Measurements from ENCODE around the gene ETHE1.

The ETHE1 gene

GRCh38 chr19:43467730-43468129, 59.3 kb downstream of the ETHE1 start:
- no peak overlapping the region for H3K9ac ChIP-seq (ENCODE audit: low read depth, low read length)
- H3K4me3 ChIP-seq (ENCODE audit: low read length) = no peak overlapping the region

DNA sequence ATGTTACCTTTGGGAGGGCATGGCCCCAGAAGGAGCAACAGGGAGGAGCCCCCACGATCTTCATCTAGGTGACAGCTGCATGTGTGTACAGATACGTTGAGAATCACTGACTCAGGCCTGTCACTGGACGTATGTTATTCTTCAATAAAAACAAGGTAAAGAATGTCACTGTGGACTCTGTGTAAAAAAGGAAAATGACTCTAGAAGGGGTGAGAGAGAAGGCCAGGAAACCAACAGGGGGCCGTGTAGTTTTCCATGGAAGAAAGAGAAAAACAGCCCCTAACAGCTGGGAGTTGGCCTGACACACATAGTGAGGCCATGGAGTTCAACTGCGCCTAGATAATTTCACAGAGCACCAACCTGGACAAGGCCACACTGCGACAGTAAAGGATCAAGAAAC, 59.7 kb downstream of the ETHE1 start:
- no peak overlapping the region for H3K4me3 ChIP-seq (ENCODE audit: low read length)
- no peak overlapping the region for H3K4me2 ChIP-seq (ENCODE audit: low read length)
- H3K36me3 ChIP-seq (ENCODE audit: insufficient read depth, low read length) = no peaks in the 10 kb centered on the region
- peaks cover 5% of the 10 kb centered on the region for H3K27me3 ChIP-seq (ENCODE audit: control insufficient read depth, insufficient read depth, low read length)
- no peaks in the 10 kb centered on the region for H3K9me3 ChIP-seq (replicated peaks; ENCODE audit: low read length)
- H3K9ac ChIP-seq (ENCODE audit: low read depth, low read length) = no peak overlapping the region
- peaks cover 18% of the 10 kb centered on the region for H3K4me1 ChIP-seq (ENCODE audit: control insufficient read depth, insufficient read depth, low read length)

More at GRCh38 chr19:43467730-43468129, 59.3 kb downstream of the ETHE1 start:
- Histone ChIP-seq H3K4me1 (ENCODE audit: control insufficient read depth, insufficient read depth, low read length) (peaks cover 18% of the 10 kb centered on the region), H3K9me3 (replicated peaks; ENCODE audit: low read length) (no peaks in the 10 kb centered on the region), H3K27me3 (ENCODE audit: control insufficient read depth, insufficient read depth, low read length) (peaks cover 4% of the 10 kb centered on the region), H3K36me3 (ENCODE audit: insufficient read depth, low read length) (no peaks in the 10 kb centered on the region), H3K4me2 (ENCODE audit: low read length) (no peak overlapping the region)

DNA sequence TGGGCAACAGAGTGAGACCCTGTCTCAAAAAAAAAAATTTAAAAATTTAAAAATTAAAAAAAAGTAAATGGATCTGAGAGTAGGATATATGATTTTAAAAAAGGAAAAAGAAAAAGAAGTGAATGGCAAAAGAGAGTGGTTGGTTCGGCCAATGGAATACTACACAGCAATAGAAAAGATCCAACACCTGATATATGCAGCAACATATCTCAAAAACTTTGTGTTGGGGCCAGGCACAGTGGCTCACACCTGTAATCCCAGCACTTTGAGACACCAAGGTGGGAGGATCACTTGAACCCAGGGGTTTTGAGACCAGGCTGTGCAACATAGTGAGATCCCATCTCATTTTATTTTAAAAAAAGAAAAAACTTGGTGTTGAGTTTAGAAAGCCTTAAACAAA, 60.2 kb downstream of the ETHE1 start:
- Histone ChIP-seq H3K4me3 (ENCODE audit: low read length) (no peak overlapping the region), H3K9ac (ENCODE audit: low read depth, low read length) (no peak overlapping the region), H3K27me3 (ENCODE audit: control insufficient read depth, insufficient read depth, low read length) (peaks cover 8% of the 10 kb centered on the region), H3K4me2 (ENCODE audit: low read length) (no peak overlapping the region), H3K4me1 (ENCODE audit: control insufficient read depth, insufficient read depth, low read length) (peaks cover 18% of the 10 kb centered on the region), H3K9me3 (replicated peaks; ENCODE audit: low read length) (no peaks in the 10 kb centered on the region), H3K36me3 (ENCODE audit: insufficient read depth, low read length) (no peaks in the 10 kb centered on the region)

DNA sequence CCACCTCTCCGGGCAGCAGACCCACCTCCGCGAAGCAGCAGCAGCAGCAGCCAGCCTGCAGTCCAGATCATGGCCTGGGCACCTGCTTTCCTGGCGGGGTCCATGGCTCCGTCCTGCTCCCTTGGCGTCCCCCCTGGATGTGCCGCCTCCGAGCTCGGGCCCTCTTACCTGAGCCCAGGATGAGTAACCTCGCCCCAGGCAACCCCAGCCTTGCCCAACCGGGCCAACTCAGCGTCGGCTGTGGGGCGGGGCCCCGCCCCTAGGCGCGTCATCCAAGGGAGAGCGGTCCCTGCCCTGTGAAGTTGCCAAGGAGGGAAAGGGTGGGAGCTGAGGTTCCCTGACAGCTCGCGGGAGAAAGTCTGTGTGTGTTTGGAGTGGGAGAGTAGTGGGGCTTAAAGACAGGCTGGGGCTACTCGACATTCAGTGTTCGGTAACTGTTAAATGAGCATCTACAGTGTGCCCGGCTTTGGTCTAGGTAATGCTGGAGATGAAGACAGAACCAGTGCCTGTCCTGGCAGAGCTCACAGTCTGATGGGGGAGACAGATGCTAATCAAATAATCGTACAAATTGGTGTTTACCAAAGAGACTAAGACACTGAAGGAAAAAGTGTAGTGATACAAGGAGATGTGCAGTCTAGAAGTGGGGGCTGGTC, 61.4 kb downstream of the ETHE1 start, which contains the start of gene LYPD3:
Gene LYPD3, minus strand, starts transcription at position 141 of the 653 bp plus-strand sequence. Its CDS starts 37 bp downstream, at position 104.
- H3K9ac ChIP-seq (ENCODE audit: low read depth, low read length) = no peak within 1 kb of the TSS
- H3K9me3 ChIP-seq (replicated peaks; ENCODE audit: low read length) = no peaks in the 10 kb centered on the region
- peaks cover 18% of the 10 kb centered on the region for H3K4me1 ChIP-seq (ENCODE audit: control insufficient read depth, insufficient read depth, low read length)
- peak within 1 kb of the TSS; percentile 91 for H3K4me2 ChIP-seq (ENCODE audit: low read length)
- H3K27me3 ChIP-seq (ENCODE audit: control insufficient read depth, insufficient read depth, low read length) = peaks cover 15% of the 10 kb centered on the region
- no peaks in the 10 kb centered on the region for H3K36me3 ChIP-seq (ENCODE audit: insufficient read depth, low read length)
- H3K4me3 ChIP-seq (ENCODE audit: low read length) = peak within 1 kb of the TSS; percentile 93

GRCh38 chr19:43464134-43464775, 62.7 kb downstream of the ETHE1 start:
- Histone ChIP-seq H3K9ac (ENCODE audit: low read depth, low read length) (peak overlapping the region; percentile 71), H3K9me3 (replicated peaks; ENCODE audit: low read length) (no peaks in the 10 kb centered on the region), H3K36me3 (ENCODE audit: insufficient read depth, low read length) (no peaks in the 10 kb centered on the region), H3K4me2 (ENCODE audit: low read length) (peak overlapping the region; percentile 91), H3K27me3 (ENCODE audit: control insufficient read depth, insufficient read depth, low read length) (peaks cover 20% of the 10 kb centered on the region), H3K4me3 (ENCODE audit: low read length) (peak overlapping the region; percentile 93), H3K4me1 (ENCODE audit: control insufficient read depth, insufficient read depth, low read length) (peaks cover 18% of the 10 kb centered on the region)

DNA sequence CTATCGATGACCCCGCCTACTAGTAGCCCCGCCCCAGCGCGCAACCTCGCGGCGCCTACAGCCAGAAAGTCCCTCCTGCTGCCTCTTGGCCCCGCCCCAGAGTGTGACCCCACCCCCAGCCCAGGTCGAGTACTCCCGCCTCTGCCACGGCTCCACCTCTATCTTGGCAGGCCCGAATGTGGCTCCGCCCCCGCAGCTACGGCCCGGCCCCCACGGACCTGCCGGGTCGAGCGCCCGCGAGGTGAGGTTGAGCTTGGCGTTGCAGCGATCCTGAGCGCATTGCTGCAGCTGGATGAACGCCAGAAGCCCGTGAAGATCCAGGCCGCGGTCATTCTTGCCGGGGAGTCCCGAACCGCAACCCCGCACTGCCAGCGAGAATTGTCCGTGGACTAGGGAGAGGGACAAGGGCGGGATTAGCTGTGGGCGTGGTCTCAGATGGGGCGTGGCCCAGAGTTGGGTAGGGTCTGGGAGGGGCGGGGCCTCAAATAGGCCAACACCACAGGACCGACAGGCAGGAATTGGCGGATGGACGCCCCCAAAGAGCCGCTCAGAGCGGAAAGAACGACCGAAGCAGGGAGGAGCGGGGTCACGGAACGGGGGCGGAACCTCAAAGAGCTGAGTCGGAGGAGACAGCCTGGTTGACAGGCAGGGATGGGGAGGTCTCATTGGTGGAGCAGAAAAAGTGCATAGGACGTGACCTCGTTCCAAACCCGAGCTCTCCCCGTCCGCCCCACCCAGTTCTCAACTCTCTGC, 63.4 kb downstream of the ETHE1 start:
- peaks cover 18% of the 10 kb centered on the region for H3K4me1 ChIP-seq (ENCODE audit: control insufficient read depth, insufficient read depth, low read length)
- peak overlapping the region; percentile 93 for H3K4me3 ChIP-seq (ENCODE audit: low read length)
- H3K9ac ChIP-seq (ENCODE audit: low read depth, low read length) = peak overlapping the region; percentile 71
- H3K27me3 ChIP-seq (ENCODE audit: control insufficient read depth, insufficient read depth, low read length) = peaks cover 20% of the 10 kb centered on the region
- no peaks in the 10 kb centered on the region for H3K9me3 ChIP-seq (replicated peaks; ENCODE audit: low read length)
- peak overlapping the region; percentile 91 for H3K4me2 ChIP-seq (ENCODE audit: low read length)
- no peaks in the 10 kb centered on the region for H3K36me3 ChIP-seq (ENCODE audit: insufficient read depth, low read length)

DNA sequence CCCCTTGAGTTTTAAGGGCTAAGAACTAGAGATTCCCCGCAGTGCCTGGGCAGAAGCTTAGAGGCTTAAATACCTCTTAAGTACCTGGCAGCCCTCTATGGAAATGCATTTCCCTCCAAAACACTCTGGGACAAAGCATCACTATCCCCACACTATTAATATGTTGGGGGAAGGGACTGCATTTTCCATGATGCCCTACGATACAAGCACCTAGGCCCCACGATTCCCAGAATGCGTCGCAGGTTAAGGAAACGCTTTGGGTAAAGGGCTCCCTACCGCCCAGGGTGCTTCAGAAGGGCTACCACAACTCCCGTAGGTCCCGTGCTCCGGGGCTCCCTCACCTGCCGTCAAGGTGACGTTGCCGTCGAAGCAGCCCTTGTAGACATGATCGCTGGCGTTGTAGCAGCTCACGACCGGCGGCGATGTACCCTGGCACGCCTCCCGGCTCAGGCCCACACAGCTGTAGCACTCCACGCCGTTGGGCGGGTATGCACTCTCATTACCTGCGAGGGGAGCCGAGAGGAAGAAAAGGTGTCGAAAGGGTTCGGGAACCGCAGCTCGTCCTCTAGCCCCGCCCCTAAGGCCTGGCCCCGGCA, 64.1 kb downstream of the ETHE1 start:
- peaks cover 20% of the 10 kb centered on the region for H3K27me3 ChIP-seq (ENCODE audit: control insufficient read depth, insufficient read depth, low read length)
- peaks cover 15% of the 10 kb centered on the region for H3K4me1 ChIP-seq (ENCODE audit: control insufficient read depth, insufficient read depth, low read length)
- no peaks in the 10 kb centered on the region for H3K36me3 ChIP-seq (ENCODE audit: insufficient read depth, low read length)
- no peak overlapping the region for H3K9ac ChIP-seq (ENCODE audit: low read depth, low read length)
- peak overlapping the region; percentile 93 for H3K4me3 ChIP-seq (ENCODE audit: low read length)
- H3K9me3 ChIP-seq (replicated peaks; ENCODE audit: low read length) = no peaks in the 10 kb centered on the region
- peak overlapping the region; percentile 91 for H3K4me2 ChIP-seq (ENCODE audit: low read length)

DNA sequence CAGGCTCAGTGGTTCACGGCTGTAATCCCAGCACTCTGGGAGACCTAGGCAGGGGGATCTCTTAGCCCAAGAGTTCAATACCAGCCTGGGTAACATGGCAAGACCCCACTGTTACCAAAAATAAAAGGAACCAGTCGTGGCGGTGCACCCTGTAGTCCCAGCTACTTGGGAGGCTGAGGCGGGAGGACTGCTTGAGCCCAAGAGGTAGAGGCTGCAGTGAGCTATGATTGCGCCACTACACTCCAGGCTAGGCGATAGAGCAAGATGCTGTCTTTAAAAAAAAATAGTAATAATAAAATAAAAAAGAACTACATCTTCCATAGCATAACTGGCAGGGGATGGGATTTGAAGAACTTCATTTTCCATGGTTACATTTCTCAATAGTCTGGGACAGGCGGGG, 64.6 kb downstream of the ETHE1 start:
- H3K9ac ChIP-seq (ENCODE audit: low read depth, low read length) = no peak overlapping the region
- peaks cover 20% of the 10 kb centered on the region for H3K27me3 ChIP-seq (ENCODE audit: control insufficient read depth, insufficient read depth, low read length)
- H3K4me2 ChIP-seq (ENCODE audit: low read length) = no peak overlapping the region
- no peaks in the 10 kb centered on the region for H3K9me3 ChIP-seq (replicated peaks; ENCODE audit: low read length)
- H3K4me3 ChIP-seq (ENCODE audit: low read length) = no peak overlapping the region
- H3K36me3 ChIP-seq (ENCODE audit: insufficient read depth, low read length) = no peaks in the 10 kb centered on the region
- peaks cover 11% of the 10 kb centered on the region for H3K4me1 ChIP-seq (ENCODE audit: control insufficient read depth, insufficient read depth, low read length)

- no peaks in the 10 kb centered on the region for H3K9me3 ChIP-seq (replicated peaks; ENCODE audit: low read length)
- H3K27me3 ChIP-seq (ENCODE audit: control insufficient read depth, insufficient read depth, low read length) = peaks cover 20% of the 10 kb centered on the region
- no peak overlapping the region for H3K4me3 ChIP-seq (ENCODE audit: low read length)
- H3K36me3 ChIP-seq (ENCODE audit: insufficient read depth, low read length) = no peaks in the 10 kb centered on the region
- no peak overlapping the region for H3K4me2 ChIP-seq (ENCODE audit: low read length)
- H3K9ac ChIP-seq (ENCODE audit: low read depth, low read length) = no peak overlapping the region
- H3K4me1 ChIP-seq (ENCODE audit: control insufficient read depth, insufficient read depth, low read length) = peaks cover 8% of the 10 kb centered on the region
Observed at GRCh38 chr19:43461303-43461702, 65.7 kb downstream of the ETHE1 start.

DNA sequence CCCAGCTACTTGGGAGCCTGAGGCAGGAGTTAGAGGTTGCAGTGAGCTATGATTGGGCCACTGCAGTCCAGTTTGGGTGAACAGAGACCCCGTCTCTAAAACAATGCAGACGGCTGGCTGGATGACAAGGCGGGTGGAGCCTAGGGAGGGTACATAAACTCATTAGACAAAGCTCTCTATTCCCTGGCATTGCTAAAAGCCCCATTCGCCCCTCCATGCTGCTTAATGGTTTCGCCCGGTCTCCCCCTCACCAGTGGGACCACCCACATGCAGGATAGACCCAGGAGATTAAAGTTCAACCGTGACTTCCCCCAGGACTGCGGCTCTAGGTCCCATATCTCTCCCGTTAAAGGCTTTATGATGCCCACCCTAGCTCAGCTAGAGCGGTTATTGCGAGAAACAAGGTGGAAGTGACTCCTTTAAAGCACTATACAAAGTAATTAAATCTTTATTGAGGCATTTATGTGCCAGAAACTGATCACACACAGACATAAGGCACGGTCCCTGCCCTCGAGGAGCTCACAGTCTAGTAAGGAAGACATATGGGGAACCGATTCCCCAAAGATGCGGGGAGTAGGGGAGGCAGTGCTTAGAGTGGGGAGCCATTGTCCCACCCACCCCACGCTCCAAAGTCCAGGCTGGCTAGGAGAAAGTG, 66.5 kb downstream of the ETHE1 start:
- H3K27me3 ChIP-seq (ENCODE audit: control insufficient read depth, insufficient read depth, low read length) = peaks cover 26% of the 10 kb centered on the region

DNA sequence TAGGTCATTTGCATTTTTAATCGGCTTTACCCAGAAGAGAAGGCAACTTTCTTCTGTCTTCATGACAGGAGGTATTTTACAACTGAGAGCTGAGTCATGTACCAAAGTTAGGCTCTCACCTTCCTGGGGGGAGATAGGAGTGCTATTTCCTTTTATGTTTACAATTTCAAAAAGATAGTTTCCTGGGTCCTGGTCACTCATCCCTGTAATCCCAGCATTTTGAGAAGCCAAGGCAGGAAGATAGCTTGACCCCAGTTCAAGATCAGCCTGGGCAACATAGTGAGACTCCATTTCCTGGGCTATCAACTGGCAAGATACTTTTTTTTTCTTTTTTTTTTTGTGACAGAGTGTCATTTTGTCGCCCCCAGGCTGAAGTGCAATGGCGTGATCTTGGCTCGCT, 69.2 kb downstream of the ETHE1 start:
- peaks cover 23% of the 10 kb centered on the region for H3K27me3 ChIP-seq (ENCODE audit: control insufficient read depth, insufficient read depth, low read length)
- no peaks in the 10 kb centered on the region for H3K4me1 ChIP-seq (ENCODE audit: control insufficient read depth, insufficient read depth, low read length)
- no peaks in the 10 kb centered on the region for H3K36me3 ChIP-seq (ENCODE audit: insufficient read depth, low read length)
- H3K4me3 ChIP-seq (ENCODE audit: low read length) = no peak overlapping the region
- H3K9ac ChIP-seq (ENCODE audit: low read depth, low read length) = no peak overlapping the region
- H3K9me3 ChIP-seq (replicated peaks; ENCODE audit: low read length) = no peaks in the 10 kb centered on the region
- no peak overlapping the region for H3K4me2 ChIP-seq (ENCODE audit: low read length)

More for the DNA sequence above, 66.5 kb downstream of the ETHE1 start:
- H3K9me3 ChIP-seq (replicated peaks; ENCODE audit: low read length) = no peaks in the 10 kb centered on the region
- peaks cover 8% of the 10 kb centered on the region for H3K4me1 ChIP-seq (ENCODE audit: control insufficient read depth, insufficient read depth, low read length)
- no peak overlapping the region for H3K9ac ChIP-seq (ENCODE audit: low read depth, low read length)
- no peaks in the 10 kb centered on the region for H3K36me3 ChIP-seq (ENCODE audit: insufficient read depth, low read length)
- H3K4me2 ChIP-seq (ENCODE audit: low read length) = no peak overlapping the region
- H3K4me3 ChIP-seq (ENCODE audit: low read length) = no peak overlapping the region

Measured in skeletal muscle satellite cell (primary cell).